WI38 (cell line): ENCODE data around the gene SERPINB12.

Experiments
- H3K4me3 ChIP-seq: 2 replicates; pipeline ENCODE4 v1.5.1; 2011; ENCODE audit warnings: low read depth, mild to moderate bottlenecking, control low read depth, low read length
- CTCF ChIP-seq: IDR thresholded peaks from 2 replicates; pipeline ENCODE4 v1.5.1; 2012; ENCODE audit warnings: low read depth, mild to moderate bottlenecking, control low read depth, low read length

SERPINB12 gene

DNA sequence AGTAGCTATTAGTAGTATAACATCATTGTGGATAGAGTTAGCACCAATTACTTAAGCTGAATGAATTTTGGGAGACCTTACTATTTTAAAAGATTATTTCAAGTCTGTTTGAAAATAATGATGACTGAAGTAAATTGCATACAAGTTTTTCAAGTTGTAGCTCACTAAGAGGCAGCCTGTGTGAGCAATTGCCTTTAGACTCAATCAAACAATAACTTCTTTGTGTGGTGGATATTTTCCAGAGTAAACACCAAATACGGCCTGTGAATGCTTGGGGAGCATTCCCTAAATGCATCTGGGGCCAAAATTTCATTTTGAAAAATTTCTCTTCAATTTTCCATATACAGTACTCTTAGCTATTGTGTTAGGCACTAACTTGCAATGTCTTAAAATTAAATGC, 7.9 kb downstream of the SERPINB12 start:
- no peak for TF ChIP-seq CTCF
- no peak overlapping the region for H3K4me3 ChIP-seq

DNA sequence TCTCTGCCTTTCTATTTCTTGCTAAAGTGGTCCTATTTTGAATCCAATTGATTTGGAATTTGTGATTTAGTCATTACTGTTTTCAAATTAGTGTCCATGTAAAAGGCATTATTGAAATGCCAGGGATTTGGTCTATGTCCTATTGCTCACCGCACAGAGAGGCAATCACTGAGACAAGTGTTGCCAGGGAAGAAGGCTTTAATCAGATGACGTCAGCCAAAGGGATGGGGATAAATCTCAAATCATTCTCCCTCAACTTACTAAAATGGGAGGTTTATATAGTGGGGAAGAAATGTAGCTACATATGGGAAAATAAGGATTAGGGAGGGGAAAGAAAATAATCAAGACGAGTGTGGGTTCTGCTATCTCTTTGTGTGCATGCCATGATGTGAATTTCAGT, 9.6 kb downstream of the SERPINB12 start:
- TF ChIP-seq CTCF, result no peak
- no peak overlapping the region for H3K4me3 ChIP-seq

GRCh38 chr18:63552581-63552980, 10.4 kb downstream of the SERPINB12 start:
- no peak overlapping the region for H3K4me3 ChIP-seq
- TF ChIP-seq CTCF, result no peak

GRCh38 chr18:63553081-63553480, 10.9 kb downstream of the SERPINB12 start:
- no peak overlapping the region for H3K4me3 ChIP-seq
- TF ChIP-seq CTCF, result no peak

DNA sequence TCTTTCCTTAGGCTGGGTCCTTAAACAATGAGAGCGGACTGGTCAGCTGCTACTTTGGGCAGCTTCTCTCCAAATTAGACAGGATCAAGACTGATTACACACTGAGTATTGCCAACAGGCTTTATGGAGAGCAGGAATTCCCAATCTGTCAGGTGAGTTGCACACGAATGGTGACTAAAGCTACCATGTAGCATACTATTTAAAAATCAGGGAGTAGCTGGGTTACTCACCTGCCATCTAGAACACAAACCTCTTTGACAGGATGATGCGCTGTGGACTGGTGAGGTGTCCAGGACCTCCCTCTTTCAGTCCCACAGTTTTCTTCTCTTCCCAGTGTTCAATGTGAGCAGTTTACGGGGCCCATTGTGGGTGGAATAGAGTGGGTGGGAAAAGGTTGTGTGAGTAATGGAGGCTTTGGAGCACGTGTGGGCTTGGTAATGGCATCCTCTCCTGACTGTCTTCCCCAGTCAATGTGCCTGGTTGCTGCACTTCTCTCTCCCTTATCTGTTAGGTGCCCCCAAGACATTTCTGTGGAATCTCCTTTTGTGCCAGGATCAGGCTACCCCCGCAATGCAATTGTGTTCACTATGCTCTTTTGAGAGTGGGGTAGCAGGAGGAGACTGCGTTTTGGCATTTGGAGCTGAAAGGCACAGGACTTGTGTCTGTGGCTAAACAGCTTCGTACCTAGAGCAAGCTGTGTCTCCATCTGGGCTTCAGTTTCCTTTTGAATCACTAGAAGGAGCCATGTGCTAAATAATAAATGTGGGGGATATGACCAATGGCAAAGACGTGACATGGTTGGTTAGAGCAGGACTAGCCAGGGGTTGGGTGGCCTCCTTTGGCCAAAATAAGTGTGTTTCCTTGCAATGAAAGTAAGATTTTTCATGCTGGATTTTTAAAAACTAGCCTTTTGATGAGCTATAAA, 17.7 kb downstream of the SERPINB12 start:
- TF ChIP-seq CTCF, result no peak
- H3K4me3 ChIP-seq, result no peak overlapping the region

DNA sequence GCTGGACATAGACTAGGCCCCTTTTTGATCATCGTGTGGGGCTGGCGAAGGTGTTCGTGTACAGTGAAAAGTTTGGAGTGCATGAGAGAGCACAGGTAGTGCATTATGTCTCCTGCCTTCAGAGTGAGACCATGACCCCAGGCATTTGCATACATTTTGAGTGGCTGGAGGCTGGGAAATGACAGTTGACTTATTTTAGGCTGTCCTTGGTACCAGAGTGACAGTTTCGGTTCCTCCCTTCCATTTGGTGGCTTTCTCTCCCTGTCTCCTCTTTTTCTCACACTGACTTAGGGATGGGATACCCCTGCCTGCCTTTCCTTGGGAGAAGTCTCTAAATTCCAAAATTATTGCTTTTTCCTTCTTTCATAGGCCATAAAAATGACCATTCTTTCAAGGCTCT, 20.1 kb downstream of the SERPINB12 start:
- no peak for TF ChIP-seq CTCF
- H3K4me3 ChIP-seq, result no peak overlapping the region

DNA sequence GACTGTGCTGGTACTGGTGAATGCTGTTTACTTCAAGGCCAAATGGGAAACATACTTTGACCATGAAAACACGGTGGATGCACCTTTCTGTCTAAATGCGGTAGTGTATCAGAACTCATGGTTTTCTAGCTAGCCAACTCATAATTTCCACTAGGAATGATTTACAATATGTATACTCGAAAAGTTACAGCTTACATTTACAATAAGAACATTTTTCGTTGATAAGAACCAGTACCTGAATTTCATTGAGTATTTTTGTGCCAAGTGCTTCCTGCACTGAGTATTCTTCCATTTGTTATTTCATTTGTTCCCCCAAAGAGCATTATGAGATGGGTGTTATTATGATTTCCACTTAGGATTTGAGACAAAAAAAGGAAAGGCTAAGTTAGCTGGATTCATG, 21.9 kb downstream of the SERPINB12 start:
- H3K4me3 ChIP-seq, result no peak overlapping the region
- TF ChIP-seq CTCF, result no peak
